HFF-Myc (cell line): Measurements from ENCODE around the gene PEX10.

ENCODE experiments used
- DNase-seq: peaks from one replicate; pipeline ENCODE4 v3.0.0-alpha.2; 2011; ENCODE audit warnings: low read depth; ENCODE audit errors: extremely low read depth
- H3K4me3 ChIP-seq: replicated peaks from 2 replicates; pipeline ENCODE4 v1.5.1; 2011; ENCODE audit warnings: low read depth, mild to moderate bottlenecking, control low read depth, low read length
- TF ChIP-seq, protein P1 (sequence below): IDR thresholded peaks from 2 replicates; pipeline ENCODE4 v1.5.1; 2012; ENCODE audit warnings: mild to moderate bottlenecking, low read depth, low read length, control low read depth; ENCODE audit errors: missing control alignments

PEX10 gene

DNA sequence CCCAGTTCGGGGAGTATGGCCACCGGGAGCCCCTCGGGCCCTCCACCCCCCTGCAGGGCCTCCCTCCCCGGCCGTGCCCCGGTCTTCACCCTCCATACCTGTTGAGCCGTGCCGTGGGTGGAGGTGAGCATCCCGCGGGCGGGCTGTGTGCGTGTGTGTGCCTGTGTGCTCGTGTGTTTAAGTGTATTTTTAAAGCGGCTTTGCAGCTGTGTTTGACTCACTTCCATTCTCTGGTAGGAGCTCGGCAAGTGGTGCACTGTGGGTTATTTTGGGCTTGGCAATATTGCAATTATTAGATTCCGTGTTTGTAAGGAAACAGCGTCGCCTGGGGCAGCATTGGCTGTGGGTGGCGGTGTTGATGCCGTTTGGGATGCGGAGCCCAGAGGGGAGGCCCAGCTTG, 43.4 kb upstream of the PEX10 start:
- H3K4me3 ChIP-seq: no peak overlapping the region
- DNase-seq: no peak
- TF ChIP-seq, protein P1, sequence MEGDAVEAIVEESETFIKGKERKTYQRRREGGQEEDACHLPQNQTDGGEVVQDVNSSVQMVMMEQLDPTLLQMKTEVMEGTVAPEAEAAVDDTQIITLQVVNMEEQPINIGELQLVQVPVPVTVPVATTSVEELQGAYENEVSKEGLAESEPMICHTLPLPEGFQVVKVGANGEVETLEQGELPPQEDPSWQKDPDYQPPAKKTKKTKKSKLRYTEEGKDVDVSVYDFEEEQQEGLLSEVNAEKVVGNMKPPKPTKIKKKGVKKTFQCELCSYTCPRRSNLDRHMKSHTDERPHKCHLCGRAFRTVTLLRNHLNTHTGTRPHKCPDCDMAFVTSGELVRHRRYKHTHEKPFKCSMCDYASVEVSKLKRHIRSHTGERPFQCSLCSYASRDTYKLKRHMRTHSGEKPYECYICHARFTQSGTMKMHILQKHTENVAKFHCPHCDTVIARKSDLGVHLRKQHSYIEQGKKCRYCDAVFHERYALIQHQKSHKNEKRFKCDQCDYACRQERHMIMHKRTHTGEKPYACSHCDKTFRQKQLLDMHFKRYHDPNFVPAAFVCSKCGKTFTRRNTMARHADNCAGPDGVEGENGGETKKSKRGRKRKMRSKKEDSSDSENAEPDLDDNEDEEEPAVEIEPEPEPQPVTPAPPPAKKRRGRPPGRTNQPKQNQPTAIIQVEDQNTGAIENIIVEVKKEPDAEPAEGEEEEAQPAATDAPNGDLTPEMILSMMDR: no peak

DNA sequence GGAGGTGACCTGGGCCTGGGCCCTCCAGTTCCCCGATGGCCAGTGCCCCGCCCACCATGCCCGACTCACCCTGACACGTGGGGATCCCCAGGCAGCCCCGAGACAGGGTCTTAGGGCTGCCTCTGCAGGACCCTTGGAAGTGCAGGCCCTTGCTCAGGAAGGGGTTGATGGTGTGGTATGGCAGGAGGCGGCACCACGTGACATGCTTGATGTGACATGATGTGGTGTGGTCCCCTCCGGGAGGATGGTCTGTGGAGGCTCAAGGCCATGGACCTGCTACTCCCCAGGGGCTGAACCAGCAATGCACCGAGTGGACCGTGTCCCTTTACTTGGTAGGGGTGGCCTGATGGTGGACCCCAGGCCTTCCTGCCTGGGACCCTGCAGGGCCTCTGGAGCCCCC, 41.9 kb upstream of the PEX10 start:
- TF ChIP-seq, protein P1: no peak
- H3K4me3 ChIP-seq: no peak overlapping the region
- DNase-seq: no peak

DNA sequence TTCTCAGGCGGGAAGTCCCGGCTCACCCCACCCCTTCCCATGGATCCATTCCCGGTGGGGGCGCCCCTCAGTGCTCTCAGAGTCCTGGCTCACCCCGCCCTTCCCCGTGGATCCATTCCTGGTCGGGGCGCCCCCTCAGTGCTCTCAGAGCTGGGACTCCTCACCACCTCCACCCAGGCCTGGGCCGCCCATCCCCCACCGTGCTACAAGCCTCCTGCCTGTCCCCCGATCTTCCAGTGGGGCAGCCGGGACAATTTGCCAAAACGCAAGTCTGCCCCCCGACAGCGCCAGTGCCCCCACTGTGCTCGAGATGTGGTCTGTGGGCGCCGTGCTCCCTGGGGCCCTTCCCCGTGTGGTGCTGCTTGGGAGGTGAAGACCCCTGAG, 40.6 kb upstream of the PEX10 start:
- H3K4me3 ChIP-seq: no peak overlapping the region
- TF ChIP-seq, protein P1: no peak
- no peak for DNase-seq

DNA sequence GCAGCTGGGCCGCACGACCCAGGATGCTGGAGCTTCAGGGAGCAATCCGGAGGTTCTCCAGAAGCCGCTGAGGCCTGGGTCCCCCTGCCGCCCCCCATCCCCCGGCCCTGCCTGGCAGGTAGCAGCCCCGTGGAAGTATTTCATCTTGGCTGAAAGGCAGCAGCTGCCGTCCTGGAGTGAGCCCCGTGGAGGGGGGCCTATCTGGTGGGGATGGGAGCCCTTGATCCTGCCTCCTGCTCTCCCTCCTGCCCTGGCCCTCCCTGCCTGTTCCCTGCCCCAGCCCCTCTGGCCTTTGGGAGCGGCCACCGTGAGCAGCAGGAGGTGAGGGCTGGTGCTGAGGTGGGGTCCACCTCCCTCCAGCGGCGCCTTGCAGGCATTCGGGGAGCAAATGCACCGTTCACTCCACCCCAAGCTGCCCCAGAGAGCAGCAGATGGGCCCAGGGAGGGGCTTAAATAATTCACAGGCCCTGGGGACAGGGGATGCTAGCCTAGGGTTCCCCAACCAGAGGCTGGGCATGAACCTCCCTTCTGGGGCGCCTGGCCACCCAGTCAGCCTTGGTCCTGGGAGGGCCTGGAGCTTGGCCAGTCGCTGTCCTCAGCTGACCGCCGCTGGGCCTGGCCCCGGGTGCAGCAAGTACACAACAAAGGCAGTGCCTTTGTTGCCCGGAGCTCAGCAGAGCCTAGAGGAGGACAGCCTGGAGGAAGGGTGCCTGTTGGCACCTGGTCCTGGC, 40.0 kb upstream of the PEX10 start:
- TF ChIP-seq, protein P1: no peak
- no peak for DNase-seq
- no peak overlapping the region for H3K4me3 ChIP-seq

DNA sequence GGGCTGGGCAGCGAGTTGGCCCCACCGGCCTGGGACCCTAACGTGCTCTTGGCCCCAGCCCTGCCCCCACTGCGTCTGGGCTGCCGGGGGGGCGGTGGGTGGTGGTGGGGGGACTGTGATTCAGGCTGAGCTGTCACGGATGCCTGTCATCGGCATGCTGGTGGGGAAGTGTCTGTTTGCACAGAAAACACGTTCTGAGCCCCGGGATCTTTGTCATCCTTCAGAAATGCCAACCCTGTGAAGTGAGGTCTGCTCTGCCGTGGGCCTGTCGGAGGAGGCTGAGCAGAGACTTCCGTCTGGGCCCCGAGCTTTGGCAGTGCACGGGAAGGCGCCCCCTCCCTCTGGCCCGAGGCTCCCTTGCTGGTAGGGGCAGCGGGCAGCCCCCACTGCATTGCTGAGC, 39.4 kb upstream of the PEX10 start:
- TF ChIP-seq, protein P1: no peak
- H3K4me3 ChIP-seq: no peak overlapping the region
- peak; percentile 29 for DNase-seq

DNA sequence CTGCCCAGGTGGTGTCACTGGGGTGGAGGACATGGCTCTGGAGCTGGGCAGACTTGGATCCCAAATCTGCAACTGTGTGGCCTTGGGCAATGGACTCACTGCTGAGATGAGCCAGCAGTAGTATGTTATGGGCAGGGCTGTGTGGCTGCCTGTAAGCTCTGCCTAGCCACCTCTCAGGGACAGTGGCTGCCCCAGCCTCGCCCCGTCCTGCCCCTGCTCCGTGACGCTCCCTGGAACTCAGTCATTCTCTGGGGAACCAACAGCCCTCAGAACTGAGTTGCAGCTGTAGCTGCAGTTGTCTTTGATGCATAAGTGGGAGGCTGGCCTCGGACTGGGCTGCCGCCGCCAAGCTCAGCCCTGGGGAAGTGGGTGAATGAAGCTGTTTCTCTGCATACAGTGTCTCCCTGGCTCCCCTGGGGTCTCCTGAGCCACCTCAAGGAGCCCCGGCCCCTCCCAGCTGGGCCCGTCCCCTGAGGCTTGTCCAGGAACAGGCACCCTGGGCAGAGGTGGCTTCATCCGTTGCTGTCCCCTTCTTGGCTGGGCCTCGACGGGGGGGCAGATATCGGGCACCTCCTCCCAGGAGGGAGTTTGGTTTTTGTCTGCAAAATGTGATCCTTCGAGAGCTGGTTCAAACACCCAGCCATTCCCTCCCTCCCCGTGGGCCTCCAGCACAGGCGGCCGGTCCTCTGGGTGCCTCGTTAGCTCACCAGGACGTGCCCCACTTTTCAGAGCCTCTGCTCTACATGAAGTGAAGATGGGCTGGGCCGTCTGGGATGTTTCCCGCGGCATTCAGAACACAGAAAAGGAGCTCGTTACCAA, 37.5 kb upstream of the PEX10 start:
- no peak for DNase-seq
- TF ChIP-seq, protein P1: no peak
- H3K4me3 ChIP-seq: no peak overlapping the region
